Suppressor macrophage (primary cell): ENCODE measurements around the gene YBX2.
A peak's percentile ranks its signal among the peaks of the same experiment; 100 is the strongest.

Experiments used
- DNase-seq, 4 experiments: peaks; one replicate each; pipeline ENCODE4 v3.0.0-alpha.2; 2020 to 2022

Gene YBX2

GRCh38 chr17:7322520-7323194 lies 28.2 kb upstream of the YBX2 start:
- DNase-seq = no peak

DNA sequence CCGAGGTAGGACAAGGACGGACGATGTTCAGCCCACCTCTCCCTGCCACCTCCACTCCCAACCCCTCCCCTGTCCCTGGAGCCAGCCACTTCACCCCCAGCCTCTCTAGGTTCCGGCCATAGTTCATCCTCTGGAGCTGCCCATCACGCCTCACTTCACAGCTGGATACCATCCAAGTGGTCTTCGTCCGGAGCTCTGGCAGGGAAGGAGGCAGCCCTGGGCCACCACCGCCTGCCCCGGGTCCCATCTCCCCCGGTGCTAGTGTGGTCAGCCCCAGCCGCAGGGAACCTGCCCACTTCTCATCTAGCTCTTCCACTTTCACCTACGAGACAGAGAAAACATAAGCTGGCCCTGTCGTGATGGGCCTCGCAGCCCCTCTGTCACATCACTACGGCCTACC lies 27.0 kb upstream of the YBX2 start:
- no peak for DNase-seq

- no peak for DNase-seq
Observed at GRCh38 chr17:7318121-7318860, 23.9 kb upstream of the YBX2 start.

DNA sequence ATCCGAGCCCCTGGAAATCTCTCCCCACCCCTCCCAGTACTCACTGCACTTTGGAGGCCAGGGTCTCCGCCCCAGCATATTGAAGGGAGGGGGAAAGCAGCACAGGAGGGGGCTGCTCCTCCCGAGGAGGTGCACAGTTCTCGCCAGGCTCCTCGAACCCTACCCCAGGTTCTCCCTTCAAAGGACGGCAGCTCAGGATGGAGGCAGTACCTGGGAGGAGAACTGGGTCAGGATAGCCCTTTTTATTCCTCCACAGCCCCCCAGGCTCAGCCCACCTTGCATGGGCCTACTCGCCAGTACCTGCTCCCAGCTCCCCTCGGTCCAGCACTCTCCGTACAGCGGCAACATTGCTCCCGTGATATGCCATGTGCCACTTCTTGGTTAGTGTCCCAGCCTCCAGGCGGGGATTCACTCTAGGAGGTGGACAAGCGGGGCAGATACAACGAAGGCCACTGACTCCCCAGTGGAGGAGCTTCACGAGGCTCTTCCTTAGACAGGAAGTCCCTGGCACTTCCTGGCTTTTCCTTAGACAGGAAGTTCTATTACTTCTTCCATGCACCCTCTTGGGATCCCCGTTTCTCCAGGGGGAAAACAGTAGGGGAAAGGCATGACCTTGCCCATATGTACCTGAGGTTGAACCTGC lies 22.8 kb upstream of the YBX2 start:
- no peak for DNase-seq

DNA sequence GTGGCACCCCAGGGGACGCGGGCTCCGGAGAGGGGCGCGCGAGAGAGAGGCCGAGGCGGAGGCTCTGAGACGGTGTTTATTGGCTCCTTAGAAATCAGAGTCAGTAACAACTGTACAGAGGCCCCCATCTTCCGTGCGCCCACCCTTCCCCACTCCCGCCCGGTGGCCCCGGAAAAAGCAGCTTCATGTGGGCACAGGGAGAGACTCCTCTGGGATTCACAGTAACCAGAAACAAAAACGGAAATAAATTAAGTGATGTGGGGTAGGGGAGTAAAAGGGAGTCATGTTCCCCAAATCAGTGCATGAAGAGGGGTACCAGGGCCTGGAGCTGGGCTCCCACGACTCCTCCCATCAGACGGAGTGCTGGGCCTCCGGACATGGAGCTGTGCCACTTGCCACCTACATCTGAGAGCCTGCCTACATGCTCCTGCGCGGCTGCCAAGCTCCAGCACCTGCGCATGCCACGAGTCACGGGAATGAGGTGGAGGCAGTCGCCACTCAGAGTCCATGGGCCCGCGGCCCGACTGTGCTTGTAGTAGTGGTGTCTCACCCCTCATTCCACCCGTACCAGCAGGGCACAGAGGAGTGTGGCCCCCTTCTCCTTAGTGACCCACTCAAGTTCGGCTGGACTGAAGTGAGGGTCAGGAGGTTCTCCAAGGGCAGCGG lies 21.3 kb upstream of the YBX2 start:
- DNase-seq = no peak

- DNase-seq = peak; percentile 90 to 96 (median 94)
Observed at GRCh38 chr17:7314719-7315569, 20.5 kb upstream of the YBX2 start, which contains the start of gene GPS2. GPS2 (minus strand) TSS chr17:7315360; CDS start chr17:7315052, 308 bp downstream.

GRCh38 chr17:7313890-7314718 lies 19.7 kb upstream of the YBX2 start:
- no peak for DNase-seq

DNA sequence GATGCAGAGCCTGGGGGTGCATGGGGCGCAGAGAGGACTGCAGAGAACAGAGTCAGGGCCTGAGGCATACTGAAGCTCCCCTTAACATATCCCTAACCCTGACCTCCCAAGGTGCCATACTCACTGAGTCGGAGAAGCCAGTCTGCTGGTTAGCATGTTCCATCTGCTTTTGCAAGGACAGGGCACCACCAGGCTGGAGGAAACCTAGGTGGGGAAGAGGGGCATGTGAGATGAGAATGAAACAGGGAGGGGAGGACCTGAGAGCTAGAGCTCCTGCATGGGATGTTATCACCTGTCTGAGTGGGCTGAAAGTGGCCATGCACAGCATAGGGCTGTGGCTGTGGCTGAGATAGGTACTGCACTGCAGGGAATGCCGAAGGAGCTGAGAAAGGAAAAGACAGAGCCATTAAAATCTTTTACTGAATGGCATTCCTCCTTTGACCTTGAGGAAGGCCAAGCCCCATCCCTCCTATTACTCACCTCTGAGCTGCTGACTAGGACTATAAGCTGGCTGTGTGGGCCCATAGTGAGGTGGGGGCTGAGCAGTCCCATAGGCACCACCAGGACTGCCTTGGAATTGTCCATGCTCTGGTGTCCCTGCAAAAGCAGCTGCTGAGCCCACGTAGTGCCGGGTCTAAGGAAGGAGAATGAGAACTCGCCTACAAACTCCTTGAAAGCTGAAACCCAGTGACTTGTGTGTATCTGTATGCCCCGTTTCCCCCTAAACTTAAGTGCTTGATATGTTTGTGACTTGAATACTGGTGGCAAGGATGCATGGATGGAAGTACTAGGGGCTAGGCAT lies 18.9 kb upstream of the YBX2 start:
- DNase-seq = no peak

DNA sequence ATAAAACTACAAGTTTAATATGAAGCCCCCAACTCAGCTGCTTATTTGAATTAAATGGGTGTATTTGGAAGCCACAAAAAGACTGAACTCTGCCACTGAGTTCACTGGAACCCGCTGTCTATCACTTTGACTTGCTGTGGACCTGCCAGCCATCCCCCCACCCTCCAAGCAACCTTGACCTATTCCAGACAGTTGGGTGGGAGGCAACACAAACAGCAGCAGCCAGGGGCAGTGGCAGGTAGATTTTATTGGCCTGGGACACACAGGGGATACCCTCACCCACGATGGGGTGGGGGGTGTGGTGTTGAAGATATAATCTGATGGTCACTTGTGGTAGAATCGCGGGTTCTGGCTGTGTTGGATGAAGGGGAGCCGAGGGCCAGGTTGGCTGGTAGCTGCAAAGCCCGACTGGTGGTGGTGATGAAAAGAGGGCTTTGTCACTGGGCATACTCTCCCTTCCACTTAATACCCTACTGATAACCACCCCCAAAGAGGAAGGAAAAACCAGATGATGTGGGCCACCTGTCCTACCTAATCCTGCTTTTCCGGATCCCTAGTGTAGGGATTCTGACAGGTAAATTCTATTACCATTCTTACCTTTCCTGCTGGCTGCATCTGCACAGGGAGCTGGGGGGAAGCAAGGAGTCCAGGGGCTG lies 18.1 kb upstream of the YBX2 start:
- no peak for DNase-seq

GRCh38 chr17:7311110-7311705 lies 16.8 kb upstream of the YBX2 start:
- DNase-seq = no peak

- no peak for DNase-seq
Observed at GRCh38 chr17:7309628-7310027, 15.2 kb upstream of the YBX2 start.

DNA sequence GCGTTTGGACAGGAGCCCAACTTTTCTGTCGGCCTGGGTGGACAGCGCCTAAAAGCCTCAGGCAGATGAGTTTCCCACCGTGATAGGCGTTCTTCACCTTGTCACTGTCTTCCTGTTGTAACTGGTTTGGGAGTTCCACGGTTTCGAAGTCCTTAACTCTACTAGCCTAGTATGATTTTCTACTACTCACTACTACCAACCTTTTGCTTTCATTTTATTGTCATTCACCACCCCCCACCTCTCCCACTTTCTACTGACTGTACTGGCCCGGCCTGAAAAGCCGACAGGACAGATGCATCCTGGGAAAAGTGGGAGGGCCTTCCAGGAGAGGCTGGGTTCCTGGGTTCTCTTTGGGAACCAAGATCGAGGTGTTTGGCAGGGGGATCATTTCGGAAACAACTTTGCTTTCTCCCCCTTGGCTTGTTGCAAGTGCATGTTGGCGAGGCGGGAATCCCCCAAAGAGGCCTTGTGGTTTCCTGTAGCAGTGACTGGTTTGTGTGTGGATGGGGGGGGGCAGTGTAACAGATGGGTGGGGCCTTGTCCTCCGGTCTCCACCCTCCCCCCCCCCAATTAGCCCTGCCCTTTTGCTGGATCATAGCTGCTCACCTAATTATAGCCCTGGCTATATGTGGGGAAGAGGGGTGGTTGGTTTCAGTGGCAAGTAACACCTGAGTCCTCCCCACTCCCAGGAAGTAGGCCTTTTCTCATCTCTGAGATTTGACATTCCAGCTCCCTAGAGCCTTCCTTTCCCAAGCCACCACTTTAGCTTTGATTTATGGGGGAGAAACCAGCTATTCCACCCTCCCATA lies 14.4 kb upstream of the YBX2 start:
- DNase-seq = peak; percentile 69 to 83 (median 82)

DNA sequence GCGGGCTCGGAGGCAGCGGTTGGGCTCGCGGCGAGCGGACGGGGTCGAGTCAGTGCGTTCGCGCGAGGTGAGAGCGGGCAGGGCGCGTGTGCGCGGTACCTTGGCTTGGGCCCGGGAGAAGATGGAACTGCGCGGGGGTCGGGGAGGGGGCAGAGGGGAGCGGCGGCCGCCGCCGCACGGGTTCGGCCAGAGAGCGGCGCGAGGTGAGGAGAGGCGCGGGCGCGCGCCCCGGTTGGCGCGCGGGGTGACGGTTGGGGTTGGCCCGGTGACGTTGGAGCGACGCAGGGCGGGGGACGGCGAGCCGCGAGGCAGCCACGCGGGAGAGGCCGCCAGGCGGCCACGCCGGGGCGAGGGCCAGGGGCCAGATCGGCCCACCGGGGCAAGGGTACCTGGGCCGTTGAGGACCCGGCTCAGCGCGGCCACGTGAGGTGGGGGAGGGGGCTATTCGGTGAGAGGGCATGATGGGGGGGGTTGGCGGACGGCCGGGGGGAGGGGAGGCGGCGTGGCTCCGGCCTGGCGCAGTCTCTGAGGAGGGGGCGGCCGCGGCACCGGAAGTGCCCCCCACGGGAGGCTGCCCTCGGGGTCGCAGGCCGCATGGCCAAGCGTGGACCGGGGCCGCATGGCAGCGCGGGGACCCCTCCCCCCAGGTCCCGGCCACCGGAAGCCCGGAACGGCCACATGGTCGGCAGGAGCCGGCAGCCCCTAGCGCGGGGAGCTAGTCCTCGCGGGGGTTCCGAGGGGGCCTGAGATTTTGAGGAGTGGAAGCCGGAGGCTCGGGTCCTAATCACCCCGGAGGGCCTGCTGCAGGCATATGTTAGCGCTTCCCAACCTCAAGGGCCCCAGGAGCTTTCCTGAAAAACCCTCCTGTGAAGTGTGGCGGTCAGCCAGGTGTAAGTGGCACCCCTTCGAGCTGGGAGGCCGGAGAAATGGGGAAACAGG lies 13.5 kb upstream of the YBX2 start:
- DNase-seq = peak; percentile 76 to 90 (median 80)

DNA sequence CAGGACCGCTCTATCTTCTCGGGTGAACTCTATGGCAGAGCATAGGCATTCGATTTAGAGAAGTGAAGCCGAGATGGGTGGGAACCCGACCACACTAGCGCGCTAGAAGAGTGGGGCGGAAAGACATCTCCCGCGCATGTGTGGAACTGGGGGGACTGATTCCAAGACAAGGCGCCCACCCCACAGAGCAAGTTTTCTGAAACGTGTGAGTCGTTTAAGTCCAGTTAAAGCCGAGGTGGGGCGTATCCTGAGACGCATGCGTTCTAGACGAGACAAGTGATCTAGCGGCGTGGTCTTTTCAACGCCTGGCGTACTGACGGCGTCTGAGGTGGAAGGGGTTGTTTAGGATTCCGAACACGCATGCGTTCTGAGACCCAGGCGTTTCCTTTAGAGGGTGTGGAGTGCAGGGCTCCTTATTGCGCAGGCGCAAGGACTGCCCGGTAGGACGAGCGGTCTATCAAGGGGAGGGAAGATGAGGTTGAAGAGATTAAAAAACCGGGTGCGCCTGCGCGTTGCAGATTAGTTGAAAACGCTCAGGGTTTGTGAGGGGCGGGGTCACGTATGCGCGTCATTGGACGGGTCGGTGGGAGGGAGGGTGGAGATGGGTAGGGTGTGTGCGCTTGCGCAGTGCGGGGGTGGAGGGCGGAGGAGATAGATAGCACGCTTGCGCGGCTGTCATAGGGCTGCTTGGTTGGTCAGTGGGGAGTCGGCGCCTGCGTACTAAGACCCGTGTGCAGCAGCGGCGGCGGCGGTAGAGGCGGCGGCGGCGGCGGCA lies 12.7 kb upstream of the YBX2 start, which contains the start of gene EIF5A:
TSS of gene EIF5A (plus strand) at position 718 of the 775 bp plus-strand sequence. CDS start 2,008 bp downstream, outside the sequence.
- peak; percentile 100 for DNase-seq

GRCh38 chr17:7304179-7304578 lies 9.7 kb upstream of the YBX2 start:
- no peak for DNase-seq

DNA sequence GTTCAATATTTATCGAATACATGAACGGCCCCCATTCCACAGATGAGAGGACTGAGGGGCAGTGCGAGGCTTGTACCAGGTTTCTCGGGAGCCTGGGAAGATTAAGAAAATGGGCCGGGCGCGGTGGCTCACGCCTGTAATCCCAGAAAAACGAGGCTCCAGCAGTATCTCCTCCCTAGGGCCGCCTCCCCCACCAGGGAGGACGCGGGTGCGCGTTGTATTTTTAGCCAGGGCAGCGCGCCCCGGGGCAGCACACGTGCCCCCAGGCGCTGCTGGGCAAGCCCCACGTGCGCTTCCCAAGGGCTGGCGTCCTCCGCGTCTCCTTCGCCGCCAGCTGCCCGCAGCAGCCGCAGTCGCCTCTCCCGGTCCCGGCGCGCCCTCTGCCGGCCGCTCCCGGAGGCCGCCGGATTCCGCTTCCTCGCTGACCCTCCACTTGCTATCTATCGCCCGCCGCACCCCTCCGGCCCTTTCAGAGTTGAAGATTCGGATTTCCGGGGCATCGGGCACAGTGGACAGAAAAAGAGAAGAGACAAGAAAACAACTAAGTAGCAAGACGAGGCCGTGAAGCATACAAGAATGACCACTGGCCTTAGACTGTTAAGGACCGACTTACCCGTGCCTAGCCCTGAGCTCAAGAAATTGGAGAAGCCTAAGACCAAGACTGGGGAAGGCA lies 1.9 kb upstream of the YBX2 start:
- peak; percentile 90 to 95 (median 94) for DNase-seq
